Measurements from ENCODE around the gene FAM131B.

Gene FAM131B

DNA sequence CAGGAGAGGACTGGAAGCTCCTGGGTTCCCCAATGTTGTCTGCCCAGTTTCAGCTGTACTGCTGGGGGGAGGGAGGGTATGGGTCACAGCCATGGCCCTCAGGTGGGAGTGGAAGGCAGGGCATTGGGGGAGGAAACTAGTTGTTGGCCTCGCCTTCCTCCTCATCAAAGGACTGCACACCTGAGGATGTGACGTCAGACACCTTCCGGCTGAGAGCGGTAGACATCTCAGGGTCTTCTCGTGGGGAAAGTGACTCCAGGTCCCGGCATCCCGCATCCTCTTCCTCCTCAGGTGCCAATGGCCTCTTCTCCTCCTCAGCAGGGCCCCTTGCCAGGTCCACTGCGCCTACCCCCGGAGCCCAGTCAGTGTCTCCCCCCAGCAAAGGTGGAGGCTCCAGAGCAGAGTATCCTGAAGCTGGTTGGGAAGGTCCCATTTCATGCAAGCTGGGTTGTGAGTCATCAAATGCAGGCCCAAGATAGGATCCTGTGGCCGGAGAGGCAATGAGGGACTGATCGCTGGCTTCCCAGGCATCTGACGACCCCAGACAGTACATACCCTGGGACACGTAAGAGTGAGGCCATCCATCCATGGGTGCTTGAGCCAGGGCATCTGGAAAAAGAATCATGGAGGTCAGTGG lies 6.0 kb downstream of the FAM131B start:
- no peak for DNase-seq

GRCh38 chr7:143355450-143356385 lies 6.8 kb downstream of the FAM131B start:
- no peak for DNase-seq

DNA sequence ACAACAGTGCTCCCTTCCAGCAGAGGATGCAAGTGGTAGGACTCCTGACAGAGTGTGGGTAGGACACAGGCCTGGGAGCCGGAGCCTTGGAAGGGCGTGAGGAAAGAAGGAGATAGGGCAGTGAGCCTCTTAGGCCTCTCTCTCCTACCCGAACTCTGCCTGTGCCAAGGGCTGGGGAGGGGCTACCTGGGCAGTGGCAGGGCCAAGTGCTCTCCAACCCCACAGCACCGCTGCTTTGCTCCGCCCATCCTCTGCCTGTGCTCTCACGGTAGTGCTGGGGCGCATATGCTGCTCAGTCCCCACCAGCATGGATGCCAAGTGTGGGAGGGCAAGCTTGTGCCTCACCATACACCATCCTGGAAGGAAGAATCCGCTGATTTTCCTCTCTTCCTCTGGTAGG lies 7.5 kb downstream of the FAM131B start:
- DNase-seq = no peak

DNA sequence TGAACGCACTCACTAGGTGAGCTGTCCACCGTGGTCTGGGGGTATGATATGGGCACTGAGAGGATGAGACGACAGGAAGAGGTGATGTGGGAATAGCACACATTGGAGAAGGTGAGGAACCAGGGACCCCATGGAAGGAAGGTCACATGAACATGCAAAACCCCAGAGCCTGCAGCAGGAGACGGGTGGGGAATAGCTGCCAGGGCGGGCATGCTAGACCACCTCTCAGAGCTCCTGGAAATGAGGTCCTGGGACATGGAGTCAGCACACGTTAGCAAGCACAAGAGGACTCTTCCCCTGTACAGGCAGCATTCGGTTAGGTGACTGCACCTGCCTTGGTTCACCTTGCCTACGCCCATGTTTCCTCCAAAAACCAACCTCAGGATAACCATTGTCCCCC lies 8.1 kb downstream of the FAM131B start:
- DNase-seq = no peak

GRCh38 chr7:143352531-143353002 lies 9.9 kb downstream of the FAM131B start:
- no peak for DNase-seq

DNA sequence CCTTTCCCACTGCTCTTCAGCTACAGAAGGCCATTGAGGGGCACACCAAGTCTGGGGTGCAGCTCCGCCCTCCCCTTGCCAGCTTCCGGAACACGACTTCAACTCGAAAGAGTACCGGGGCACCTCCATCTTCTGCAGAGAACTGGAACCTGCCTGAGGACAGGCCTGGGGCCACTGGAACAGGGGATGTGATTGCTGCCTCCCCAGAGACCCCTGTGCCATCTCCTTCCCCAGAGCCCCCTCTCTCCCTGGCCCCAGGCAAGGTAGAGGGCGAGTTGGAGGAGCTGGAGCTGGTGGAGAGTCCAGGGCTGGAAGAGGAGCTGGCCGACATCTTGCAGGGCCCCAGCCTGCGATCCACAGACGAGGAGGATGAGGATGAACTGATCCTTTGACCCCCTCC lies 10.9 kb downstream of the FAM131B start:
- DNase-seq = no peak

DNA sequence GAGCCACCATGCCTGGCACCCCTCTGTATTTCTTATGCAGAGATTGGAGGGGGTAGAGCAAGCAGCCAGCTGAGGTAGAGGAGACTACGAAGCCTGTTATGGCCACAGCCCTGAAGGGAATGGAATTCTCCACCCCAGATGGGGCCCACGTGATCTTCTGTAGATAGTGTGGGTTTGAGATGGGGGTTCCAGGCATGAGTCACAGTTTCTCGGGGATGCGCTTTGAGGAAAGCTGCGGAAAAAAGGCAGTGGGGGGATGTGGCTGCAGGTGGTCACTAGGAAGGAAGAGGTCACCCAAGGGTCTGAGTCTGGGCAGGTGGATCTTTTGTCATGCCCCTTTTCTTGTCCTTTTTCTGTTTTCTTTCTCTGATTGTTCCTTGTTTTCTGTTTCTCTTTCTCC lies 11.5 kb downstream of the FAM131B start:
- DNase-seq = no peak

- DNase-seq = no peak
These were observed 14.6 kb downstream of the FAM131B start for GRCh38 chr7:143347950-143348349.

DNA sequence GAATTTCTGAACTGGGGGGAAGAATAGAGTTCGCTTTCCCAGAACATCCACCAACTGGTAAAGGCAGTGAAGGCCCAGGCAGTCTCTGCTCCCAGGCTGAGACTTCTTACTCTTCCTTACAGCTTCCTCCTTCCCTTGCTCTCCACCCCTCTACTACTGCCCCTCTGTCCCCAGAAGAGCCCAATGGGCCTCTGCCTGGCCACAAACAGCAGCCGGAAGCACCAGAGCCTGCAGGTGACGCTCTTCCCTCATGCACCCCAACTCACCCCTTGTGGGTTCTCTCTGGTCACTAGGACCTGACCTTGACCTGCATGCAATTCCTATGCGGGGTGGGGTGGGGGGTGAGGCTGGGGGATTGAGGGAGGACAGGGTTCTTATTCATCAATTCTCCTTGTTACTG lies 16.5 kb downstream of the FAM131B start:
- no peak for DNase-seq

DNA sequence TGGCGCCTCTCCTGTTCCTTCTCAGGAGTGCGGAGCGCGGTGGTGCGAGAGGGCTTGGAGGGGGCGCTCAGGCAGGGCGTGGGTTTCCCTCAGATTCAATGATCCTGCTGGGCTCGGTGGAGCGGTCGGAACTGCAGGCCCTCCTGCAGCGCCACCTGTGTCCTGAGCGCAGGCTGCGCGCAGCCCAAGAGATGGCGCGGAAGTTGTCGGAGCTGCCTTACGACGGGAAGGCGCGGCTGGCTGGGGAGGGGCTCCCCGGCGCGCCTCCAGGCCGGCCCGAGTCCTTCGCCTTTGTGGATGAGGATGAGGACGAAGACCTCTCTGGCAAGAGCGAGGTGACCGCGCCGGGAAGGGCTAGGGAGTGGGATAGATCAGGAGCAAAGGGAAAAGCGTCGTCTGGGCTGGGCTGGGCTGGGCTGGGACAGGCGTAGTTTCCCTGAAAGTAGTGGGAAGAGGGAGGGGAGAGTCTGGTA lies 17.0 kb downstream of the FAM131B start:
- no peak for DNase-seq

DNA sequence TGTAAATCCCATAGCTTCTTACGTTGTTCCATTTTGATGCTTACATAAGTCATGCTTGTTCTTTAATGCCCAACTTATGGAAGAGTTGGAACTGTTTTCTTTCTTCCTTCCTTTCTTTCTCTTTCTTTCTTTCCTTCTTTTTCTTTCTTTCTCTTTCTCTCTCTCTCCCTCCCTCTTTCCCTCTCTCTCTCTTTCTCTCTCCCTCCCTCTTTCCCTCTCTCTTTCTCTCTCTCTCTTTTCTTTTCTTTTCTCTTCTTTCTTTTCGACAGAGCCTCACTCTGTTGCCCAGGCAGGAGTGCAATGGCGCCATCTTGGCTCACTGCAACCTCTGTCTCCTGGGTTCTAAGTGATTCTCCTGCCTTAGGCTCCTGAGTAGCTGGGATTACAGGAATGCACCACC lies 18.9 kb downstream of the FAM131B start:
- DNase-seq = no peak

GRCh38 chr7:143341842-143342241 lies 20.7 kb downstream of the FAM131B start:
- DNase-seq = no peak

- no peak for DNase-seq
These were observed 25.3 kb downstream of the FAM131B start for GRCh38 chr7:143337216-143337615.

GRCh38 chr7:143334244-143334643 lies 28.3 kb downstream of the FAM131B start:
- no peak for DNase-seq

DNA sequence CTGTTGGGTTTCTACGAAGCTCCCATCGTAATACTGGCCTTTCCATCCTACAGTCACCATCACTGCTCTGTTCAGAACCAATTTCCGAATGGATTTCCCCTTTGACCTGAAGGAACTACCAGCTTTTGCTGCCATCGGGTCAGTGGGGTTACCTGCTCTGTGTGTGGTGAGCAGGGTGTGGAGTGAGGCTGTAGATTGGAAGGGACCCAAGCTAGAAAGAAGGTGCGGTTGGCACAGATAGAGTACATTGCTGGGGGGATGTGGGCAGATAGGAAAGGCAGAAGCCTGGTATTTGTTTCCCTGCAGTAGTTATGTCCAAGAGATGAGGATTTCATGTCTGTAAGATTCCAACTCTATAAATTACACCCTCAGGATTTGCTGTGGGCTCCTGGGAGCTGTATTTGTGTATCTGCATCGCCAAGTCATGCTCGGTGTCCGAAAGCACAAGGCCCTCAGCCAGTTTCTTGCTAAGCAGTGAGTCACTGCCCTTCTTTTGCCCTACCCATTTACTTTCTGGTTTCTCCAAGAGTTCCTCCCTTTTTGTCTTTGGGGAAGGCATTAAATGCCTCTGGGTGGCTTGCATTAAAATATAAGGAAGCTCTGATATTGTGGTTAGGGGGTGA lies 31.2 kb downstream of the FAM131B start:
- DNase-seq = no peak

GRCh38 chr7:143329471-143330170 lies 32.9 kb downstream of the FAM131B start:
- DNase-seq = no peak

- no peak for DNase-seq
These were observed 34.6 kb downstream of the FAM131B start for GRCh38 chr7:143327903-143328302.

DNA sequence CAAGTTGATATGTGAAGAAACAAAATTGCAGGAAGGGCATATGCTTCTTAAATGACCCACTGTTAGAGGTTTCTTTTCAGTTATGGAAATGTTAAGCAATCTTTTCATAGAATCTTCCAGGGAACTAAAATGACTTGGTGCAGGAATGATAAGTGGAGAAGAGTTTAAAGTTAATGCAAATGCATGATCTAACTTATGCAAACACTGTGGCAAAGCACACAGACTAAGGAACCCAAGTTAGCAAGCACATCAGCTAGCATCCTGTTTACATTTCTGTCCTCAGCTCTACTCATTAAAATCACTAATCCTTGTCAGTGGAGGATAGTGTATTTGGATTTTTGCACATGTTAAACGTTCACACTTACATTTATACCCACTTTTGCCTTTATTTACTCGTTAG lies 37.3 kb downstream of the FAM131B start:
- no peak for DNase-seq

DNA sequence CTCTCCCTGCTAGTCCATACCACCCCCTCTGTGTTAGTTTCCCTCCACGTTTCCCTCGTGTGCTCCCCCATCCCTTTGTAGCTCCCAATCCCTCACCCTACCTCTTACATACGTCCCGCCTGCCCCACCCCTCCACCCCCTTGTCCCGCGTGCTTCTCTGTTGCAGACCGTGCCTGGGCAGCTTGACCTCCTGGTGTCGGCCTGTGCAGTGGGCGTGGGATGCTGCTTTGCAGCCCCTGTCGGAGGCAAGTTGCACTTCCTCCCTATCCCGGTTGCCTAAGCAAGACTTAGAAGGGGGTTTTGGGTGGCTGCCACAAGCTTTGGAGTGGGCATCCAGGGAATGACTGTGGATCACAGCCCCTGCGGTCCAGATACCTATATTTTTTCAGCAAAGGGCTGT lies 38.9 kb downstream of the FAM131B start:
- DNase-seq = no peak

GRCh38 chr7:143322760-143323633 lies 39.5 kb downstream of the FAM131B start:
- DNase-seq = no peak

DNA sequence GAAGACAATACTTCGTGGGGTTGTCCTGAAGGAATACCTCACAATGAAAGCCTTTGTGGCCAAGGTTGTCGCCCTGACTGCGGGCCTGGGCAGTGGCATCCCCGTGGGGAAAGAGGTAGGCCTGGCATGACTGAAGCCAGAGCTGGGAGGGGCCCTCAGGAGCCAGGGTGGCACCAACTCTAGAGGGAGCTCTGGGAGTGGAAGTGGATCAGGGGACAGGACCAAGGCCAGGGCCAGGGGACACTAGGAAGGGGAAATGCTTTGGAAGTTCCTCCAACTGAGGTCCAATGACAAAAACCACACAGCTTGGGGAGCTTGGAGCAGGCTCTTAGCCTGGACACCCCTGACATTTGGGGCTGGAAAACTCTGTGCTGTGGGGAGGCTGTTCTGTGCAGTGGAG lies 40.8 kb downstream of the FAM131B start:
- no peak for DNase-seq

DNA sequence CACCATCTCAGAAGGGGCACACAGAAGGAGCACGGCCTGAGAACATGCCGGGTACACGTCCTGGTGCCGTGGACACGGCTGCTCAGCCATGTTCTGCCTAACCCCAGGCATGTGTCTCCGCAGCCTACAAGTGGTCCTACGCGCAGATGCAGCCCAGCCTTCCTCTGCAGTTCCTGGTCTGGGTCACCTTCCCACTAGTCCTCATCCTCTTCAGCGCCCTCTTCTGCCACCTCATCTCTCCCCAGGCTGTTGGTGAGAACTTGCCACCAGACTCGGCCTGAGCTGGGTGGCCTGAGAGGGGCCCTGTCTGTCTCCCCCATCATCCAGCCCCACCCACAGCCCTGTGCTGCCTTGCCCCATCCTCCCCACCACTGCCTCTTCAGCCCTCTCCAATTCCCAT lies 41.3 kb downstream of the FAM131B start:
- no peak for DNase-seq

All from GF-D8 (cell line).